ENCODE measurements around the gene USP17L12.
"Not testable (repeated sequence)": the region's sequence is repeated elsewhere in the genome, so short reads cannot be mapped to it uniquely, and the experiment has no call there.

Gene USP17L12, protein sequence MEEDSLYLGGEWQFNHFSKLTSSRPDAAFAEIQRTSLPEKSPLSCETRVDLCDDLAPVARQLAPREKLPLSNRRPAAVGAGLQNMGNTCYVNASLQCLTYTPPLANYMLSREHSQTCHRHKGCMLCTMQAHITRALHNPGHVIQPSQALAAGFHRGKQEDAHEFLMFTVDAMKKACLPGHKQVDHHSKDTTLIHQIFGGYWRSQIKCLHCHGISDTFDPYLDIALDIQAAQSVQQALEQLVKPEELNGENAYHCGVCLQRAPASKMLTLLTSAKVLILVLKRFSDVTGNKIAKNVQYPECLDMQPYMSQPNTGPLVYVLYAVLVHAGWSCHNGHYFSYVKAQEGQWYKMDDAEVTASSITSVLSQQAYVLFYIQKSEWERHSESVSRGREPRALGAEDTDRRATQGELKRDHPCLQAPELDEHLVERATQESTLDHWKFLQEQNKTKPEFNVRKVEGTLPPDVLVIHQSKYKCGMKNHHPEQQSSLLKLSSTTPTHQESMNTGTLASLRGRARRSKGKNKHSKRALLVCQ

DNA sequence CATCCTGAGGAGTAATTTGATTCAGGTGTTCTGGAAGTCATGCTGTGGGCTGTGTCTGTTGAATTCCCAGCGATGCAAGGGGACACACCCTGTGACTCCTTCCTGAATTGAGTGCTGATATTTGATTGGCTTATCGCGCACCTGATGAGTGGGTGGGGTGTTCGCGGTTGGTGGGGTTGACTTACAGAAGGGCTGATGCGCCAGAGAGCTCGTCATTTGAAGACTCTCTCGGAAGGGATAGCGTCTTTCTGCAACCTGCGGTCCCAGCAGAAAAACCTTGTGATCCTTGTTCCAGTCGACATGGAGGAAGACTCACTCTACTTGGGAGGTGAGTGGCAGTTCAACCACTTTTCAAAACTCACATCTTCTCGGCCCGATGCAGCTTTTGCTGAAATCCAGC is at the start of gene USP17L12:
USP17L12 (plus strand) TSS at position 301 of the 400 bp plus-strand sequence; CDS start at position 301, 0 bp downstream.
- not testable (repeated sequence) for H4K20me1 ChIP-seq (ENCODE audit: low read depth, low read length); H3K27me3 ChIP-seq (ENCODE audit: low read length); H3K4me3 ChIP-seq (ENCODE audit: insufficient read depth, low read length, poor library complexity, severe bottlenecking); H3F3A ChIP-seq (ENCODE audit: insufficient read depth); H2AFZ ChIP-seq (ENCODE audit: low read depth, low read length, severe bottlenecking); H3K79me2 ChIP-seq (ENCODE audit: insufficient read depth, low read length); H3K4me2 ChIP-seq (ENCODE audit: low read depth, low read length, poor library complexity, severe bottlenecking); H3K36me3 ChIP-seq (ENCODE audit: low read length); H3K9ac ChIP-seq (ENCODE audit: low read length); H3K9me3 ChIP-seq (ENCODE audit: insufficient read depth, low read length); H3K27ac ChIP-seq (ENCODE audit: low read depth, low read length); H3K9me2 ChIP-seq (replicated peaks; ENCODE audit: insufficient read depth, low read length)

GRCh38 chr4:9210357-9210756 is 9.6 kb upstream of the USP17L12 start, which contains the start of gene USP17L10:
Gene USP17L10 (plus strand): TSS chr4:9210657. CDS start chr4:9210657, 0 bp downstream.
- not testable (repeated sequence) for H3K9ac ChIP-seq (ENCODE audit: low read length); H3K4me3 ChIP-seq (ENCODE audit: insufficient read depth, low read length, poor library complexity, severe bottlenecking); H3K9me3 ChIP-seq (ENCODE audit: insufficient read depth, low read length); H3K27ac ChIP-seq (ENCODE audit: low read depth, low read length); H3K79me2 ChIP-seq (ENCODE audit: insufficient read depth, low read length); H3F3A ChIP-seq (ENCODE audit: insufficient read depth); H3K36me3 ChIP-seq (ENCODE audit: low read length); H3K27me3 ChIP-seq (ENCODE audit: low read length); H3K4me2 ChIP-seq (ENCODE audit: low read depth, low read length, poor library complexity, severe bottlenecking); H4K20me1 ChIP-seq (ENCODE audit: low read depth, low read length); H3K9me2 ChIP-seq (replicated peaks; ENCODE audit: insufficient read depth, low read length); H2AFZ ChIP-seq (ENCODE audit: low read depth, low read length, severe bottlenecking)

DNA sequence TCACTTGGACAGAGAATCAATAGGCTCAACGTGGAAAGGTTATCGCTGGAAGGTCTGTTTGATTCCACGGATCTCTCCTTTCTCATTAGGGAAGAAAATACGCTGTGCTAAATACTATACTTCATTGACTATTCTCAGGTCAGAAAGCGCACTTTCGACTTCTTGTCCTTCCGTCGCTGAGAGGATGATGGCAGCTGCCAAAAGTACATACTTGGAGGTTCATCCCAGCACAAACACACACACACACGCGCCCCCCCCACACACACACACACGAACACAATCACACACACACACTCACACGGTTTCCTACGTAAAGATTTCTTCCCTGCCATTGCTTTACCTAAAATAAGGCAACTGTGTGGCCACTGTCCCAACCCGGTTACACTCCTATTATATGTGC is 5.3 kb upstream of the USP17L12 start:
- H3K9ac ChIP-seq (ENCODE audit: low read length); H2AFZ ChIP-seq (ENCODE audit: low read depth, low read length, severe bottlenecking); H4K20me1 ChIP-seq (ENCODE audit: low read depth, low read length); H3K79me2 ChIP-seq (ENCODE audit: insufficient read depth, low read length); H3K4me3 ChIP-seq (ENCODE audit: insufficient read depth, low read length, poor library complexity, severe bottlenecking); H3K36me3 ChIP-seq (ENCODE audit: low read length); H3K27me3 ChIP-seq (ENCODE audit: low read length); H3F3A ChIP-seq (ENCODE audit: insufficient read depth); H3K9me3 ChIP-seq (ENCODE audit: insufficient read depth, low read length); H3K27ac ChIP-seq (ENCODE audit: low read depth, low read length); H3K4me2 ChIP-seq (ENCODE audit: low read depth, low read length, poor library complexity, severe bottlenecking); H3K9me2 ChIP-seq (replicated peaks; ENCODE audit: insufficient read depth, low read length): not testable (repeated sequence)

DNA sequence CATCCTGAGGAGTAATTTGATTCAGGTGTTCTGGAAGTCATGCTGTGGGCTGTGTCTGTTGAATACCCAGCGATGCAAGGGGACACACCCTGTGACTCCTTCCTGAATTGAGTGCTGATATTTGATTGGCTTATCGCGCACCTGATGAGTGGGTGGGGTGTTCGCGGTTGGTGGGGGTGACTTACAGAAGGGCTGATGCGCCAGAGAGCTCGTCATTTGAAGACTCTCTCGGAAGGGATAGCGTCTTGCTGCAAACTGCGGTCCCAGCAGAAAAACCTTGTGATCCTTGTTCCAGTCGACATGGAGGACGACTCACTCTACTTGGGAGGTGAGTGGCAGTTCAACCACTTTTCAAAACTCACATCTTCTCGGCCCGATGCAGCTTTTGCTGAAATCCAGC is 4.8 kb upstream of the USP17L12 start, which contains the start of gene USP17L11:
USP17L11 (plus strand) TSS at position 301 of the 400 bp plus-strand sequence; CDS start at position 301, 0 bp downstream.
- not testable (repeated sequence) for H3K27me3 ChIP-seq (ENCODE audit: low read length); H4K20me1 ChIP-seq (ENCODE audit: low read depth, low read length); H3K36me3 ChIP-seq (ENCODE audit: low read length); H3K4me3 ChIP-seq (ENCODE audit: insufficient read depth, low read length, poor library complexity, severe bottlenecking); H3K27ac ChIP-seq (ENCODE audit: low read depth, low read length); H3K9me2 ChIP-seq (replicated peaks; ENCODE audit: insufficient read depth, low read length); H3F3A ChIP-seq (ENCODE audit: insufficient read depth); H3K9ac ChIP-seq (ENCODE audit: low read length); H3K4me2 ChIP-seq (ENCODE audit: low read depth, low read length, poor library complexity, severe bottlenecking); H3K79me2 ChIP-seq (ENCODE audit: insufficient read depth, low read length); H3K9me3 ChIP-seq (ENCODE audit: insufficient read depth, low read length); H2AFZ ChIP-seq (ENCODE audit: low read depth, low read length, severe bottlenecking)

- H3K9me2 ChIP-seq (replicated peaks; ENCODE audit: insufficient read depth, low read length); H2AFZ ChIP-seq (ENCODE audit: low read depth, low read length, severe bottlenecking); H3K27ac ChIP-seq (ENCODE audit: low read depth, low read length); H4K20me1 ChIP-seq (ENCODE audit: low read depth, low read length); H3K79me2 ChIP-seq (ENCODE audit: insufficient read depth, low read length); H3K9me3 ChIP-seq (ENCODE audit: insufficient read depth, low read length); H3K4me3 ChIP-seq (ENCODE audit: insufficient read depth, low read length, poor library complexity, severe bottlenecking); H3K27me3 ChIP-seq (ENCODE audit: low read length); H3K9ac ChIP-seq (ENCODE audit: low read length); H3F3A ChIP-seq (ENCODE audit: insufficient read depth); H3K36me3 ChIP-seq (ENCODE audit: low read length); H3K4me2 ChIP-seq (ENCODE audit: low read depth, low read length, poor library complexity, severe bottlenecking): not testable (repeated sequence)
Measured at GRCh38 chr4:9224596-9224995, 4.6 kb downstream of the USP17L12 start, which contains the start of gene USP17L13. Gene USP17L13 (plus strand): TSS chr4:9224896. CDS start chr4:9224896, 0 bp downstream.

GRCh38 chr4:9230249-9230648 is 10.3 kb downstream of the USP17L12 start:
- not testable (repeated sequence) for H3K36me3 ChIP-seq (ENCODE audit: low read length); H3K9me2 ChIP-seq (replicated peaks; ENCODE audit: insufficient read depth, low read length); H3F3A ChIP-seq (ENCODE audit: insufficient read depth); H3K4me3 ChIP-seq (ENCODE audit: insufficient read depth, low read length, poor library complexity, severe bottlenecking); H3K79me2 ChIP-seq (ENCODE audit: insufficient read depth, low read length); H2AFZ ChIP-seq (ENCODE audit: low read depth, low read length, severe bottlenecking); H3K9ac ChIP-seq (ENCODE audit: low read length); H4K20me1 ChIP-seq (ENCODE audit: low read depth, low read length); H3K4me2 ChIP-seq (ENCODE audit: low read depth, low read length, poor library complexity, severe bottlenecking); H3K9me3 ChIP-seq (ENCODE audit: insufficient read depth, low read length); H3K27ac ChIP-seq (ENCODE audit: low read depth, low read length); H3K27me3 ChIP-seq (ENCODE audit: low read length)

GRCh38 chr4:9234085-9234484 is 14.1 kb downstream of the USP17L12 start, which contains the start of gene USP17L15:
Gene USP17L15 (plus strand): TSS chr4:9234385. CDS start chr4:9234385, 0 bp downstream.
- not testable (repeated sequence) for H3K9ac ChIP-seq (ENCODE audit: low read length); H3K9me3 ChIP-seq (ENCODE audit: insufficient read depth, low read length); H3K27me3 ChIP-seq (ENCODE audit: low read length); H2AFZ ChIP-seq (ENCODE audit: low read depth, low read length, severe bottlenecking); H3K4me2 ChIP-seq (ENCODE audit: low read depth, low read length, poor library complexity, severe bottlenecking); H4K20me1 ChIP-seq (ENCODE audit: low read depth, low read length); H3K79me2 ChIP-seq (ENCODE audit: insufficient read depth, low read length); H3K9me2 ChIP-seq (replicated peaks; ENCODE audit: insufficient read depth, low read length); H3K36me3 ChIP-seq (ENCODE audit: low read length); H3F3A ChIP-seq (ENCODE audit: insufficient read depth); H3K27ac ChIP-seq (ENCODE audit: low read depth, low read length); H3K4me3 ChIP-seq (ENCODE audit: insufficient read depth, low read length, poor library complexity, severe bottlenecking)

- H3F3A ChIP-seq (ENCODE audit: insufficient read depth); H3K79me2 ChIP-seq (ENCODE audit: insufficient read depth, low read length); H3K4me2 ChIP-seq (ENCODE audit: low read depth, low read length, poor library complexity, severe bottlenecking); H2AFZ ChIP-seq (ENCODE audit: low read depth, low read length, severe bottlenecking); H3K27ac ChIP-seq (ENCODE audit: low read depth, low read length); H4K20me1 ChIP-seq (ENCODE audit: low read depth, low read length); H3K36me3 ChIP-seq (ENCODE audit: low read length); H3K9me2 ChIP-seq (replicated peaks; ENCODE audit: insufficient read depth, low read length); H3K9ac ChIP-seq (ENCODE audit: low read length); H3K4me3 ChIP-seq (ENCODE audit: insufficient read depth, low read length, poor library complexity, severe bottlenecking); H3K27me3 ChIP-seq (ENCODE audit: low read length); H3K9me3 ChIP-seq (ENCODE audit: insufficient read depth, low read length): not testable (repeated sequence)
Measured at GRCh38 chr4:9238461-9238860, 18.5 kb downstream of the USP17L12 start.
